ENCODE measurements around the gene PTTG1. TPM values are rescaled to one million over a fixed set of nuclear protein-coding genes. Genes with fewer than 3 reads are reported as not detected.

Gene PTTG1
- total and polyA plus RNA-seq, 2 donors (not counting 1 experiment from before 2014, with no cell fraction given) = 8.1 to 15.4 TPM

DNA sequence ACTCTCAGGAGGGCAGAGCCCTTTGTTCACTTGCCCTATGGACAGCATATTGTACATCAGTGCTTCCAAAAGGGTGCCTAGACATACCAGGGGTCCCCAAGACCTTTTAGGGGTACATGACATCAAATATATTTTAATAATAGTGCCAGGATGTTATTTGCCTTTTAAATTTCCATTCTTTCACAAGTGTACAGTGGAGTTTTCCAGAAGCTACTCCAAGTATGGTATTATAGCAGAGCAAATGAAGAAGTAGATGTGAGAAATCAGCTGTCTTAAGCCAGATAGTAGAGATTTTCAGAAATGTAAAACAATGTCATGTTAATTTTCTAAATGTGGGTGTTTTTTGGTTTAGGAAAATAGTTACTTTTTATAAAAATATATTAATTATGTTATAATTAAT lies 15.6 kb downstream of the PTTG1 start:
- Histone ChIP-seq H2AFZ (ENCODE audit: insufficient read depth, low read depth, low read length, poor library complexity, severe bottlenecking) (no peak overlapping the region), H3K9me3 (ENCODE audit: control extremely low read depth in 1 of 3, control insufficient read depth in 2 of 3, insufficient read depth in 1 of 3, low read length in 2 of 3) (no peaks in the 10 kb centered on the region), H3K4me2 (replicated peaks; ENCODE audit: low read depth, low read length, poor library complexity, severe bottlenecking) (no peak overlapping the region), H4K20me1 (ENCODE audit: control insufficient read depth, insufficient read depth, low read length, poor library complexity, severe bottlenecking) (no peaks in the 10 kb centered on the region), H3K79me2 (ENCODE audit: control insufficient read depth, insufficient read depth, low read length) (peaks cover 5% of the 10 kb centered on the region), H3K27ac (ENCODE audit: low read length in 2 of 2) (no peak overlapping the region), H3K4me1 (ENCODE audit: control insufficient read depth in 2 of 2, insufficient read depth in 2 of 2, low read length in 2 of 2) (peaks cover 34 to 41% of the 10 kb centered on the region in 2 donors), H3K9ac (ENCODE audit: low read length) (no peak overlapping the region), H3K4me3 (ENCODE audit: control extremely low read depth in 1 of 5, extremely low read depth in 1 of 5, insufficient read depth in 1 of 5, low read depth in 2 of 5, low read length in 4 of 5) (no peak overlapping the region), H3K36me3 (replicated peaks in 1 of 2; ENCODE audit: control extremely low read depth in 1 of 2, control insufficient read depth in 1 of 2, extremely low read depth in 1 of 2, insufficient read depth in 2 of 2, low read length in 1 of 2) (no peaks in the 10 kb centered on the region), H3K27me3 (replicated peaks in 1 of 4; ENCODE audit: control extremely low read depth in 1 of 4, control insufficient read depth in 3 of 4, insufficient read depth in 4 of 4, low read length in 3 of 4) (no peaks in the 10 kb centered on the region)
- Mint-ChIP-seq H3K9me3 (ENCODE audit: insufficient read depth) (no peaks in the 10 kb centered on the region), H3K4me1 (peaks cover 55% of the 10 kb centered on the region), H3K4me3 (no peak overlapping the region), H3K27me3 (no peaks in the 10 kb centered on the region), H3K27ac (no peak overlapping the region)
- TF ChIP-seq EZH2 (IDR thresholded peaks at IDR 0.05; ENCODE audit: borderline replicate concordance, insufficient read depth, low read depth, low read length, poor library complexity, severe bottlenecking) = no peak
- TF ChIP-seq, protein P1, sequence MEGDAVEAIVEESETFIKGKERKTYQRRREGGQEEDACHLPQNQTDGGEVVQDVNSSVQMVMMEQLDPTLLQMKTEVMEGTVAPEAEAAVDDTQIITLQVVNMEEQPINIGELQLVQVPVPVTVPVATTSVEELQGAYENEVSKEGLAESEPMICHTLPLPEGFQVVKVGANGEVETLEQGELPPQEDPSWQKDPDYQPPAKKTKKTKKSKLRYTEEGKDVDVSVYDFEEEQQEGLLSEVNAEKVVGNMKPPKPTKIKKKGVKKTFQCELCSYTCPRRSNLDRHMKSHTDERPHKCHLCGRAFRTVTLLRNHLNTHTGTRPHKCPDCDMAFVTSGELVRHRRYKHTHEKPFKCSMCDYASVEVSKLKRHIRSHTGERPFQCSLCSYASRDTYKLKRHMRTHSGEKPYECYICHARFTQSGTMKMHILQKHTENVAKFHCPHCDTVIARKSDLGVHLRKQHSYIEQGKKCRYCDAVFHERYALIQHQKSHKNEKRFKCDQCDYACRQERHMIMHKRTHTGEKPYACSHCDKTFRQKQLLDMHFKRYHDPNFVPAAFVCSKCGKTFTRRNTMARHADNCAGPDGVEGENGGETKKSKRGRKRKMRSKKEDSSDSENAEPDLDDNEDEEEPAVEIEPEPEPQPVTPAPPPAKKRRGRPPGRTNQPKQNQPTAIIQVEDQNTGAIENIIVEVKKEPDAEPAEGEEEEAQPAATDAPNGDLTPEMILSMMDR (IDR thresholded peaks at IDR 0.05) = no peak
- no peak for DNase-seq
- ATAC-seq (ENCODE audit: low read depth) = no peak
- POLR2A ChIA-PET = no interaction called here
- intact Hi-C loops (cut with micrococcal nuclease) = loop anchor here (5.0 to 10.0 kb wide), 2 partner anchors 350 to 1108 kb away; partner anchors contain the start of gene GABRB2
- CTCF ChIA-PET = interaction anchor here (1.1 to 4.9 kb wide), 11 partner anchors 8 to 350 kb away, joined by 3 to 89 read pairs (median 37); partner anchors contain the start of genes PTTG1 and SLU7

Data from B cell (primary cell).